HG03442 (cell line): ENCODE data around the gene KLK10.
"Not testable (repeated sequence)": the region's sequence is repeated elsewhere in the genome, so short reads cannot be mapped to it uniquely, and the experiment has no call there.

ENCODE experiments used
- ATAC-seq: cut with Tn5 transposase; IDR thresholded peaks from one replicate; pipeline ENCODE4 v1.9.1; 2021; ENCODE audit warnings: mild to moderate bottlenecking, moderate library complexity; ENCODE audit not compliant: unreplicated experiment

KLK10 gene

GRCh38 chr19:50969810-50970209 lies 49.7 kb downstream of the KLK10 start:
- not testable (repeated sequence) for ATAC-seq

DNA sequence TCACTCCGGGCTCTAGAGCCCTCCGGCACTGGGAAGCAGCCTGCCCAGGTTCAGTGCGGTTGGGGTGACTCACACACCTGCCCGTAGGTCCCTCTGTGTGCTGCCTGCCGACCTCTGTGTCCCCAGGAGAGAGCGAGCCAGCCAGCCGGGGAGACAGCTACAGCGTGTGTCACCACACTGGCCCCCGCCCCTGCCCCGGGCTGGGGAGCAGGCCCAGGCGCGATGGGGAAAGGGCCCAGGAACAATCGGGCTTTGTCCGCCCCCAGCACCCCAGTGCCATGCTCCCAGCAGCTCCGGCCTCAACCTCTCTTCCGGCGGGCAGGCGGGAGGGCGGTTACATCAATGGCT lies 50.1 kb downstream of the KLK10 start, which contains the start of gene KLK6:
TSS of gene KLK6 (minus strand) at position 179 of the 348 bp plus-strand sequence. CDS start 1,487 bp downstream, outside the sequence.
- ATAC-seq: no peak

- ATAC-seq: no peak
These were observed 50.6 kb downstream of the KLK10 start for GRCh38 chr19:50968716-50969412.

DNA sequence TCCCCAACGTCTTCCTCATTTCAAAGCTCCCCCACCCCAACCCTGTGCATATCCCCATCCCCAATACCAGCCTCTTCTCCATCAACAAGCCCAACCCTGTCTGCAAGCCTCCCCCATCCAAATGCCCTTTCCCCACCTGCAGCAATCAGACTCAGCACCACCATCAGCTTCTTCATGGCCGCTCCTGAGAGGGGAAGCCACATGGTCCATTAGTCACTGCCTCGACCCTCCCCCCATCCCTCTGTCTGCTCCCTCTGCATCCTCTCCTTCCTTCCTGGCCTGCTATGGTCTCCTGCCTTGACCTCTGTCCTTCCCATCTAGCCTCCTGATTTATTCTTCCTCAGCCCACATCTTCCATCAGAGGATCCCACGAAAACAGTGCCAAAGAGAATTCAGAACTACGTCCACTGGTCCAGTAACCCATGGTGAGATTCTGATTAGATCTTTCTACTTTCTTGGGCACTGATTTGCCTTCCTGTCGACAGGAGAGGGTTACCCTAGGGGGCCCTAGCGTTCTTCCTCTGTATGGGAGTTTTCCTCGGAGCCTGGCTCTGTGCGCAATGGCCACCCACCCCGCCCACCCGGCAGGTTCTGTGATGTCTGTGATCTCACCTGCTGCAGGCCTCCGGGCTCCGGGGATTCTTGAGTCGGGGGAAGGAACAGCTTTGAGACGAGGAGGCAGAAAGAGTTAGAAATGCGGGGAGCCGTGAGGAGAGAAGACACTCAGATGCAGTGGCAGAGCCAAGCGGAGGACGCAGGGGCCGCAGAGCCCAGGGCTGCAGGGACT lies 51.4 kb downstream of the KLK10 start:
- no peak for ATAC-seq

GRCh38 chr19:50964266-50964665 lies 55.2 kb downstream of the KLK10 start:
- ATAC-seq: no peak

GRCh38 chr19:50963381-50963780 lies 56.1 kb downstream of the KLK10 start:
- no peak for ATAC-seq
